IMR-90 (cell line): ENCODE measurements around the gene LHPP. TPM values are rescaled to one million over a fixed set of nuclear protein-coding genes. Genes with fewer than 3 reads are reported as not detected.
A peak's percentile ranks its signal among the peaks of the same experiment; 100 is the strongest.

ENCODE experiments used
- ATAC-seq: fragments of 200-7000 bp; cut with Tn5 transposase; 2 replicates; pipeline ENCODE4 v1.9.1; 2020; ENCODE audit warnings: low read depth, mild to moderate bottlenecking, moderate library complexity
- BruUV-seq: library from RNA; stranded (reverse); fragments of 400-500 nt; replicated peaks from 2 replicates; lab custom pipeline; 2021; lab: Mats Ljungman, UMichigan
- CTCF ChIA-PET: fragments of 300-600 bp; formaldehyde crosslinking; extraction: SDS; loops from one replicate; lab custom pipeline; 2021; ENCODE audit warnings: antibody characterized with exemption; lab: Yijun Ruan, JAX
- POLR2A ChIA-PET: fragments of 300-600 bp; sonication (Branson Sonifier 250); formaldehyde crosslinking; loops from one replicate; lab custom pipeline; 2022; ENCODE audit warnings: antibody characterized with exemption; ENCODE audit not compliant: unreplicated experiment; lab: Charles Lee
- DNase-seq: peaks from one replicate; pipeline ENCODE4 v3.0.0; 2013
- H2AFZ ChIP-seq: replicated peaks from 2 replicates; pipeline ENCODE3; 2013; ENCODE audit warnings: low read length, mild to moderate bottlenecking; ENCODE audit not compliant: poor library complexity
- H2AK5ac ChIP-seq: 2 replicates; pipeline ENCODE4 v1.6.1; 2013; ENCODE audit warnings: low read depth, low read length, inconsistent platforms
- H2AK9ac ChIP-seq: replicated peaks from 2 replicates; pipeline ENCODE3; 2013; ENCODE audit warnings: mild to moderate bottlenecking, low read depth, low read length, moderate library complexity; ENCODE audit not compliant: poor library complexity
- H2BK120ac ChIP-seq: 2 replicates; pipeline ENCODE4 v1.6.1; 2013; ENCODE audit warnings: low read depth, low read length, inconsistent platforms
- H2BK15ac ChIP-seq: 3 replicates; pipeline ENCODE4 v1.6.1; 2013; ENCODE audit warnings: low read depth, low read length, inconsistent platforms
- H2BK20ac ChIP-seq: 2 replicates; pipeline ENCODE4 v1.6.1; 2013; ENCODE audit warnings: low read depth, mild to moderate bottlenecking, inconsistent platforms, low read length, moderate library complexity
- H2BK5ac ChIP-seq: 2 replicates; pipeline ENCODE4 v1.6.1; 2013; ENCODE audit warnings: mild to moderate bottlenecking, low read depth, low read length, inconsistent platforms; ENCODE audit not compliant: poor library complexity, severe bottlenecking
- H3K14ac ChIP-seq: replicated peaks from 2 replicates; pipeline ENCODE4 v1.6.1; 2013; ENCODE audit warnings: low read depth, low read length, inconsistent platforms
- H3K18ac ChIP-seq: 2 replicates; pipeline ENCODE4 v1.6.1; 2013; ENCODE audit warnings: low read depth, low read length, control low read depth
- H3K23ac ChIP-seq: 2 replicates; pipeline ENCODE4 v1.6.1; 2013; ENCODE audit warnings: low read depth, low read length, inconsistent platforms
- H3K27ac ChIP-seq: 2 replicates; pipeline ENCODE4 v1.5.1; 2013; ENCODE audit warnings: mild to moderate bottlenecking, control low read depth, low read length; ENCODE audit not compliant: insufficient read depth
- H3K27me3 ChIP-seq: 2 replicates; pipeline ENCODE4 v1.6.1; 2013; ENCODE audit warnings: low read length; ENCODE audit not compliant: control insufficient read depth, insufficient read depth
- H3K36me3 ChIP-seq: 2 replicates; pipeline ENCODE4 v1.6.1; 2013; ENCODE audit warnings: low read length, mixed read lengths; ENCODE audit not compliant: control insufficient read depth, insufficient read depth
- H3K4ac ChIP-seq: 2 replicates; pipeline ENCODE4 v1.6.1; 2013; ENCODE audit warnings: low read depth, low read length, inconsistent platforms
- H3K4me1 ChIP-seq: 2 replicates; pipeline ENCODE4 v1.6.1; 2013; ENCODE audit warnings: low read length, mixed read lengths; ENCODE audit not compliant: control insufficient read depth, insufficient read depth
- H3K4me2 ChIP-seq: 2 replicates; pipeline ENCODE4 v1.6.1; 2013; ENCODE audit warnings: low read depth, mild to moderate bottlenecking, control low read depth, low read length, moderate library complexity
- H3K4me3 ChIP-seq: 2 replicates; pipeline ENCODE4 v1.5.1; 2013; ENCODE audit warnings: low read depth, mild to moderate bottlenecking, control low read depth, low read length, moderate library complexity; ENCODE audit not compliant: insufficient read depth
- H3K56ac ChIP-seq: 2 replicates; pipeline ENCODE4 v1.6.1; 2013; ENCODE audit warnings: low read length, inconsistent platforms; ENCODE audit not compliant: insufficient read depth; ENCODE audit errors: extremely low read depth
- H3K79me1 ChIP-seq, 2 experiments: 2 replicates each; pipeline ENCODE4 v1.6.1; 2013; ENCODE audit warnings: low read length in 2 of 2, inconsistent platforms in 1 of 2, low read depth in 1 of 2
- H3K9ac ChIP-seq: 2 replicates; pipeline ENCODE4 v1.6.1; 2013; ENCODE audit warnings: low read depth, low read length, control low read depth
- H3K9me1 ChIP-seq: 2 replicates; pipeline ENCODE4 v1.6.1; 2013; ENCODE audit warnings: low read length, inconsistent platforms; ENCODE audit not compliant: insufficient read depth
- H3K9me3 ChIP-seq: 2 replicates; pipeline ENCODE4 v1.6.1; 2013; ENCODE audit warnings: low read length; ENCODE audit not compliant: control insufficient read depth, insufficient read depth
- H4K20me1 ChIP-seq: 2 replicates; pipeline ENCODE4 v1.6.1; 2013; ENCODE audit warnings: low read length, inconsistent platforms; ENCODE audit not compliant: insufficient read depth
- H4K5ac ChIP-seq: 2 replicates; pipeline ENCODE4 v1.6.1; 2013; ENCODE audit warnings: mild to moderate bottlenecking, low read depth, low read length, control low read depth
- H4K8ac ChIP-seq, 2 experiments: 2 replicates each; pipeline ENCODE4 v1.6.1; 2013; ENCODE audit warnings: low read depth in 2 of 2, low read length in 2 of 2, control low read depth in 1 of 2, inconsistent platforms in 1 of 2
- H4K91ac ChIP-seq: 2 replicates; pipeline ENCODE4 v1.6.1; 2013; ENCODE audit warnings: low read depth, low read length, inconsistent platforms; ENCODE audit not compliant: insufficient read depth
- BHLHE40 ChIP-seq: fragments of 150-350 bp; IDR thresholded peaks from 2 replicates; pipeline ENCODE4 v1.6.1; 2016; ENCODE audit warnings: mild to moderate bottlenecking, low read depth, low read length
- CEBPB ChIP-seq: IDR thresholded peaks from 2 replicates; pipeline ENCODE4 v1.6.1; 2012; ENCODE audit warnings: low read depth, low read length, improper control_type of control experiment
- CHD1 ChIP-seq: IDR thresholded peaks from 2 replicates; pipeline ENCODE4 v1.6.1; 2012; ENCODE audit warnings: low read depth, low read length, improper control_type of control experiment
- ELK1 ChIP-seq: fragments of 150-350 bp; IDR thresholded peaks from 2 replicates; pipeline ENCODE4 v1.6.1; 2016; ENCODE audit warnings: low read depth, mild to moderate bottlenecking, low read length, moderate library complexity, borderline replicate concordance
- FOS ChIP-seq: fragments of 150-350 bp; IDR thresholded peaks from 2 replicates; pipeline ENCODE4 v1.6.1; 2016; ENCODE audit warnings: low read depth, low read length
- MAFK ChIP-seq: IDR thresholded peaks from 2 replicates; pipeline ENCODE4 v1.6.1; 2012; ENCODE audit warnings: low read depth, low read length, improper control_type of control experiment
- MAZ ChIP-seq: IDR thresholded peaks from 2 replicates; pipeline ENCODE4 v1.6.1; 2012; ENCODE audit warnings: low read depth, mild to moderate bottlenecking, low read length, improper control_type of control experiment, moderate library complexity, borderline replicate concordance
- MXI1 ChIP-seq: IDR thresholded peaks from 2 replicates; pipeline ENCODE4 v1.6.1; 2012; ENCODE audit warnings: low read depth, mild to moderate bottlenecking, low read length, moderate library complexity, borderline replicate concordance
- NFE2L2 ChIP-seq: fragments of 150-350 bp; IDR thresholded peaks from 2 replicates; pipeline ENCODE4 v1.6.1; 2016; ENCODE audit warnings: low read depth, mild to moderate bottlenecking, low read length
- POLR2A ChIP-seq: IDR thresholded peaks from 2 replicates; pipeline ENCODE4 v1.6.1; 2012; ENCODE audit warnings: mild to moderate bottlenecking, low read depth, low read length
- RAD21 ChIP-seq: IDR thresholded peaks from 2 replicates; pipeline ENCODE4 v1.6.1; 2012; ENCODE audit warnings: low read length, improper control_type of control experiment
- RCOR1 ChIP-seq: IDR thresholded peaks from 2 replicates; pipeline ENCODE4 v1.6.1; 2012; ENCODE audit warnings: mild to moderate bottlenecking, low read length, improper control_type of control experiment; ENCODE audit not compliant: insufficient replicate concordance
- RFX5 ChIP-seq: IDR thresholded peaks from 2 replicates; pipeline ENCODE4 v1.8.0; 2012; ENCODE audit warnings: low read depth, mild to moderate bottlenecking, low read length, moderate library complexity
- SMC3 ChIP-seq: fragments of 150-350 bp; IDR thresholded peaks from 2 replicates; pipeline ENCODE4 v1.6.1; 2016; ENCODE audit warnings: low read depth, mild to moderate bottlenecking, antibody characterized with exemption, low read length, moderate library complexity
- USF2 ChIP-seq: fragments of 150-350 bp; IDR thresholded peaks from 2 replicates; pipeline ENCODE4 v1.6.1; 2017; ENCODE audit warnings: mild to moderate bottlenecking, antibody characterized with exemption, low read length, low read depth
- WGBS, 2 experiments: methylation state at CpG; one replicate each; pipeline versions ENCODE4 v1.1.5 to v1.1.7; 2013; ENCODE audit warnings: missing lambda C conversion rate in 2 of 2; ENCODE audit not compliant: insufficient read length in 1 of 2; ENCODE audit errors: extremely low coverage in 2 of 2; 5-methylcytosine and 5-hydroxymethylcytosine counted together
- dilution Hi-C: fragments of 300-500 bp; cut with HindIII; formaldehyde crosslinking; loops from one replicate; pipeline ENCODE4 v1.14.3; 2018; ENCODE audit warnings: low sequenced_read_pairs; ENCODE audit not compliant: unreplicated experiment
- in situ Hi-C: fragments of 300-500 bp; cut with MboI; formaldehyde crosslinking; loops from 3 replicates; pipeline ENCODE4 v1.14.3; 2019; ENCODE audit warnings: low sequenced_read_pairs, inconsistent platforms, mixed read lengths
- intact Hi-C: fragments of 100-400 bp; cut with micrococcal nuclease; formaldehyde crosslinking; loops from 2 replicates; pipeline ENCODE4 v1.10.0; 2022
- polyA plus RNA-seq, 3 experiments: library from polyadenylated mRNA; depleted of rRNA; stranded (reverse); fragments of >200 nt; gene quantifications; 2 replicates each; pipeline ENCODE4 v1.2.3, GENCODE V29; 2012; ENCODE audit warnings: low replicate concordance in 1 of 3
- total RNA-seq: library from RNA; depleted of rRNA; stranded (reverse); fragments of >200 nt; gene quantifications from 2 replicates; pipeline ENCODE4 v1.2.3, GENCODE V29; 2012
- TF ChIP-seq, protein P1 (sequence below): conservative IDR thresholded peaks from 2 replicates; pipeline ENCODE4 v1.5.1; 2012; ENCODE audit warnings: mild to moderate bottlenecking, low read depth, low read length, improper control_type of control experiment

LHPP gene
- total and polyA plus RNA-seq, 2 of the 4 experiments (the other 2 are of a cell fraction), result 2.7 to 8.3 TPM

DNA sequence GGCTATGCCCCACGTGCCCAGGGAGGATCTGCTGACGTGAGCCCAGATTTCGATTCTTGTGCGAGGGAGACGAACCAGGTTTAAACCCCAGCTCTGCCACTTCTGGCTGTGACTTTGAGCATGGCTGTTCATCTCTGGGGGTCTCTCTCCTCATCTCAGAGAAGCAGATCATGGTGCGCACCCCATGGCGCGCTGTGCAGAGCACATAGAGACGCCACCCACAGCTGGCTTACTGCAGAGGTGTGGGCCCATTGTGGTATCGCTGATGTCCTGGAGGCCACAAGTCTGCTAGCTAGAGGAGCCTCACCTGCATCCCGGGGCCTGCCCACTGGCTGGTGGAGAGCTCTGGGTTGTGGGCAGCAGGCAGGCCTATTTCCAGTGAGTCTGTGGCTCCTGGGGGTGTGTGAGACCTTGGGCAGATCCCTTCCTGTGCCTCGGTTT, 140.5 kb downstream of the LHPP start:
- BruUV-seq, result no TSS peak
- WGBS, 2 experiments, result 72% methylated on average over 7 of the region's 12 CpGs; no CpG with 5 or more reads in 1 of the 2 experiments
- intact Hi-C loops (no loop called here), in situ Hi-C loops (no loop called here), dilution Hi-C loops (no loop called here)
- Histone ChIP-seq H4K5ac (no peak overlapping the region), H2BK5ac (no peak overlapping the region), H3K9ac (no peak overlapping the region), H3K18ac (no peak overlapping the region), H3K27me3 (peaks cover 4% of the 10 kb centered on the region; the same call in 1 of the 2 replicates), H2BK20ac (no peak overlapping the region), H4K8ac (no peak overlapping the region), H3K23ac (no peak overlapping the region), H3K27ac (no peak overlapping the region), H3K14ac (no peak overlapping the region), H2BK120ac (no peak overlapping the region), H4K91ac (no peak overlapping the region), H2AFZ (peak overlapping the region; percentile 51), H3K4me2 (no peak overlapping the region), H2AK9ac (no peak overlapping the region), H4K20me1 (no peaks in the 10 kb centered on the region), H3K4me1 (no peaks in the 10 kb centered on the region), H3K9me3 (no peaks in the 10 kb centered on the region), H3K56ac (no peak overlapping the region), H2BK15ac (no peak overlapping the region), H3K4ac (no peak overlapping the region), H3K9me1 (no peaks in the 10 kb centered on the region), H3K36me3 (no peaks in the 10 kb centered on the region), H2AK5ac (no peak overlapping the region), H3K79me1 (no peaks in the 10 kb centered on the region), H3K4me3 (no peak overlapping the region)
- no peak for DNase-seq
- TF ChIP-seq FOS (no peak), ELK1 (no peak), SMC3 (no peak), MXI1 (no peak), NFE2L2 (no peak), BHLHE40 (no peak), RFX5 (no peak), RCOR1 (no peak), CHD1 (no peak), MAZ (no peak), USF2 (no peak), POLR2A (no peak), CEBPB (no peak), MAFK (no peak), RAD21 (no peak)
- TF ChIP-seq, protein P1, sequence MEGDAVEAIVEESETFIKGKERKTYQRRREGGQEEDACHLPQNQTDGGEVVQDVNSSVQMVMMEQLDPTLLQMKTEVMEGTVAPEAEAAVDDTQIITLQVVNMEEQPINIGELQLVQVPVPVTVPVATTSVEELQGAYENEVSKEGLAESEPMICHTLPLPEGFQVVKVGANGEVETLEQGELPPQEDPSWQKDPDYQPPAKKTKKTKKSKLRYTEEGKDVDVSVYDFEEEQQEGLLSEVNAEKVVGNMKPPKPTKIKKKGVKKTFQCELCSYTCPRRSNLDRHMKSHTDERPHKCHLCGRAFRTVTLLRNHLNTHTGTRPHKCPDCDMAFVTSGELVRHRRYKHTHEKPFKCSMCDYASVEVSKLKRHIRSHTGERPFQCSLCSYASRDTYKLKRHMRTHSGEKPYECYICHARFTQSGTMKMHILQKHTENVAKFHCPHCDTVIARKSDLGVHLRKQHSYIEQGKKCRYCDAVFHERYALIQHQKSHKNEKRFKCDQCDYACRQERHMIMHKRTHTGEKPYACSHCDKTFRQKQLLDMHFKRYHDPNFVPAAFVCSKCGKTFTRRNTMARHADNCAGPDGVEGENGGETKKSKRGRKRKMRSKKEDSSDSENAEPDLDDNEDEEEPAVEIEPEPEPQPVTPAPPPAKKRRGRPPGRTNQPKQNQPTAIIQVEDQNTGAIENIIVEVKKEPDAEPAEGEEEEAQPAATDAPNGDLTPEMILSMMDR, result no peak
- POLR2A ChIA-PET, result interaction anchor here (0.6 kb wide), 1 partner anchor 144 kb away, joined by 4 read pairs; no protein-coding TSS in a partner anchor
- CTCF ChIA-PET, result no interaction called here
- ATAC-seq, result no peak
